A549 (cell line): ENCODE results near the gene ST8SIA5. TPM values are rescaled to one million over a fixed set of nuclear protein-coding genes. Genes with fewer than 3 reads are reported as not detected.

ENCODE experiments used
- ATAC-seq, 2 experiments: fragments of 200-7000 bp in 1 of 2; fragments of >200 bp in 1 of 2; cut with Nextera tagmentation in 1 of 2; cut with Tn5 transposase in 1 of 2; 3 replicates each; pipeline versions ENCODE4 v1.8.0 to v1.9.1; 2018 to 2020; ENCODE audit warnings: mild to moderate bottlenecking in 1 of 2, moderate library complexity in 1 of 2
- CTCF ChIA-PET: fragments of 300-600 bp; sonication (Branson Sonifier 250); formaldehyde crosslinking; extraction: SDS; loops from one replicate; lab custom pipeline; 2021; ENCODE audit warnings: antibody characterized with exemption, inconsistent platforms; lab: Yijun Ruan, JAX
- POLR2A ChIA-PET: fragments of 350-600 bp; formaldehyde crosslinking; extraction: SDS; loops from one replicate; lab custom pipeline; 2021; ENCODE audit warnings: antibody characterized with exemption, inconsistent platforms; lab: Yijun Ruan, JAX
- DNase-seq, 2 experiments: peaks; one replicate each; pipeline versions ENCODE4 v3.0.0 to v3.0.0-alpha.2; 2011 to 2016; ENCODE audit warnings: low read depth in 1 of 2, low spot score in 1 of 2
- FAIRE-seq: peaks from 2 replicates; lab custom pipeline; 2011; peaks lifted over from hg19 to GRCh38; lab: Jason Lieb, UNC
- H3K27ac ChIP-seq, 2 experiments: fragments of >200 bp; sonication (Bioruptor Twin); formaldehyde crosslinking; 3 replicates each; pipeline ENCODE4 v1.5.1; 2016 to 2017
- H3K4me1 ChIP-seq: fragments of >200 bp; sonication (Bioruptor Twin); formaldehyde crosslinking; 3 replicates; pipeline ENCODE4 v1.6.1; 2016
- H3K4me2 ChIP-seq: fragments of >200 bp; sonication (Bioruptor Twin); formaldehyde crosslinking; 3 replicates; pipeline ENCODE4 v1.6.1; 2016
- H3K4me3 ChIP-seq: fragments of >200 bp; sonication (Bioruptor Twin); formaldehyde crosslinking; 3 replicates; pipeline ENCODE4 v1.5.1; 2016
- H3K9me3 ChIP-seq: fragments of >200 bp; sonication (Bioruptor Twin); formaldehyde crosslinking; 3 replicates; pipeline ENCODE4 v1.6.1; 2016
- CEBPB ChIP-seq, 2 experiments: fragments of >200 bp in 1 of 2; sonication (Bioruptor Twin) in 1 of 2; formaldehyde crosslinking in 1 of 2; IDR thresholded peaks; 2 replicates each; pipeline ENCODE4 v1.6.1; 2012 to 2016
- CHD2 ChIP-seq: fragments of 150-350 bp; IDR thresholded peaks from 2 replicates; pipeline ENCODE4 v1.6.1; 2014; ENCODE audit warnings: low read length; ENCODE audit not compliant: partially characterized antibody
- CHD4 ChIP-seq: fragments of 200-600 bp; sonication (generic); IDR thresholded peaks from 2 replicates; pipeline ENCODE4 v1.6.1; 2016; ENCODE audit warnings: antibody characterized with exemption, mild to moderate bottlenecking, borderline replicate concordance
- EP300 ChIP-seq, 2 experiments: fragments of >200 bp; sonication (Bioruptor Twin); formaldehyde crosslinking; IDR thresholded peaks; 2 replicates in 1 of 2; 3 replicates in 1 of 2; pipeline ENCODE4 v1.6.1; 2016 to 2017
- FOSL2 ChIP-seq, 2 experiments: fragments of 450-650 bp in 1 of 2; fragments of >200 bp in 1 of 2; sonication (Bioruptor Twin) in 1 of 2; formaldehyde crosslinking; IDR thresholded peaks; 2 replicates each; pipeline versions ENCODE4 v1.5.0 to v1.6.1; 2016 to 2020; ENCODE audit warnings: mild to moderate bottlenecking in 1 of 2, moderate library complexity in 1 of 2
- FOXS1 ChIP-seq: fragments of 250-450 bp; sonication (Bioruptor Pico); IDR thresholded peaks from 2 replicates; pipeline ENCODE4 v1.5.0; 2020; ENCODE audit warnings: mild to moderate bottlenecking, moderate library complexity
- HDAC2 ChIP-seq: fragments of 200-600 bp; sonication (generic); IDR thresholded peaks from 2 replicates; pipeline ENCODE4 v1.6.1; 2016
- HOXB13 ChIP-seq: fragments of 250-450 bp; sonication (Bioruptor Pico); IDR thresholded peaks from 2 replicates; pipeline ENCODE4 v1.5.0; 2020; ENCODE audit warnings: low read depth, mild to moderate bottlenecking, moderate library complexity
- JUN ChIP-seq, 2 experiments: fragments of >200 bp; sonication (Bioruptor Twin); formaldehyde crosslinking; IDR thresholded peaks; 2 replicates in 1 of 2; 3 replicates in 1 of 2; pipeline ENCODE4 v1.6.1; 2016 to 2017
- KDM1A ChIP-seq: fragments of 200-600 bp; sonication (generic); IDR thresholded peaks from 2 replicates; pipeline ENCODE4 v1.6.1; 2016; ENCODE audit warnings: low read depth, mild to moderate bottlenecking
- MAFK ChIP-seq: fragments of 450-650 bp; IDR thresholded peaks from 2 replicates; pipeline ENCODE4 v1.6.1; 2014; ENCODE audit not compliant: partially characterized antibody
- MAZ ChIP-seq: fragments of 150-350 bp; IDR thresholded peaks from 2 replicates; pipeline ENCODE4 v1.6.1; 2014; ENCODE audit warnings: antibody characterized with exemption, low read depth, low read length, borderline replicate concordance
- POLR2AphosphoS2 ChIP-seq: conservative IDR thresholded peaks from 2 replicates; pipeline ENCODE4 v1.6.1; 2012; ENCODE audit warnings: low read length, improper control_type of control experiment, inconsistent platforms
- RARB ChIP-seq: fragments of 250-450 bp; sonication (Bioruptor Pico); IDR thresholded peaks from 2 replicates; pipeline ENCODE4 v1.8.0; 2021; ENCODE audit warnings: mild to moderate bottlenecking, moderate library complexity
- RFX5 ChIP-seq: fragments of 450-650 bp; IDR thresholded peaks from 2 replicates; pipeline ENCODE4 v1.7.1; 2014; ENCODE audit warnings: antibody characterized with exemption, mild to moderate bottlenecking, moderate library complexity
- RNF2 ChIP-seq: fragments of 200-600 bp; sonication (generic); IDR thresholded peaks from 2 replicates; pipeline ENCODE4 v1.6.1; 2016; ENCODE audit warnings: low read depth, mild to moderate bottlenecking, antibody characterized with exemption, moderate library complexity, borderline replicate concordance
- SMC3 ChIP-seq: fragments of >200 bp; sonication (Bioruptor Twin); formaldehyde crosslinking; IDR thresholded peaks from 3 replicates; pipeline ENCODE4 v1.6.1; 2018; ENCODE audit warnings: inconsistent platforms
- SREBF2 ChIP-seq: fragments of 450-650 bp; IDR thresholded peaks from 2 replicates; pipeline ENCODE4 v1.6.1; 2014; ENCODE audit warnings: mild to moderate bottlenecking, moderate library complexity
- TFCP2L1 ChIP-seq: fragments of 250-450 bp; sonication (Bioruptor Pico); IDR thresholded peaks from 2 replicates; pipeline ENCODE4 v1.5.0; 2021; ENCODE audit warnings: mild to moderate bottlenecking
- TP53 ChIP-seq: fragments of 250-450 bp; sonication (Bioruptor Pico); IDR thresholded peaks from 2 replicates; pipeline ENCODE4 v1.5.0; 2021; ENCODE audit warnings: mild to moderate bottlenecking, moderate library complexity
- ZC3H11A ChIP-seq: fragments of 450-650 bp; IDR thresholded peaks from 2 replicates; pipeline ENCODE4 v1.6.1; 2014; ENCODE audit warnings: antibody characterized with exemption, mild to moderate bottlenecking
- ZFP36 ChIP-seq: fragments of 450-650 bp; IDR thresholded peaks from 2 replicates; pipeline ENCODE4 v1.6.1; 2014; ENCODE audit warnings: borderline replicate concordance; ENCODE audit not compliant: partially characterized antibody
- ZNF302 ChIP-seq: fragments of 250-450 bp; sonication (Bioruptor Pico); IDR thresholded peaks from 2 replicates; pipeline ENCODE4 v1.9.0; 2021; ENCODE audit warnings: inconsistent platforms, mild to moderate bottlenecking, moderate library complexity
- WGBS: methylation state at CpG from one replicate; pipeline ENCODE4 v1.1.6; 2017; ENCODE audit errors: missing lambda C conversion rate; 5-methylcytosine and 5-hydroxymethylcytosine counted together
- polyA plus RNA-seq, 4 experiments: library from polyadenylated mRNA; depleted of rRNA in 3 of 4; stranded (reverse); fragments of >200 nt; fragmentation: RNase III in 1 of 4; extraction: RNeasy Plus Mini Kit Qiagen cat#74134 plus additional on column Dnase treatment in 1 of 4; gene quantifications; 2 replicates in 3 of 4; 3 replicates in 1 of 4; pipeline ENCODE4 v1.2.3, GENCODE V29; 2011 to 2017
- TF ChIP-seq, protein P1 (sequence below): fragments of >200 bp; sonication (Bioruptor Twin); formaldehyde crosslinking; IDR thresholded peaks from 3 replicates; pipeline ENCODE4 v1.5.1; 2016
- TF ChIP-seq, protein P2 (sequence below): IDR thresholded peaks from 2 replicates; pipeline ENCODE4 v1.6.1; 2012
- TF ChIP-seq, protein P3 (sequence below): fragments of >200 bp; sonication (Bioruptor Twin); formaldehyde crosslinking; IDR thresholded peaks from 3 replicates; pipeline ENCODE4 v1.6.1; 2016

The ST8SIA5 gene
- polyA plus RNA-seq, 2 of the 4 experiments (the other 2 are of a cell fraction) = not detected

- Histone ChIP-seq H3K27ac (no peak overlapping the region), H3K4me3 (no peak overlapping the region), H3K9me3 (no peaks in the 10 kb centered on the region), H3K4me2 (no peak overlapping the region), H3K4me1 (no peaks in the 10 kb centered on the region)
- WGBS = 38% methylated on average over 2 of the region's 2 CpGs
- ChIA-PET CTCF (no interaction called here), POLR2A (no interaction called here)
- FAIRE-seq = no peak
- ATAC-seq = no peak
- DNase-seq = no peak
- TF ChIP-seq, protein P1, sequence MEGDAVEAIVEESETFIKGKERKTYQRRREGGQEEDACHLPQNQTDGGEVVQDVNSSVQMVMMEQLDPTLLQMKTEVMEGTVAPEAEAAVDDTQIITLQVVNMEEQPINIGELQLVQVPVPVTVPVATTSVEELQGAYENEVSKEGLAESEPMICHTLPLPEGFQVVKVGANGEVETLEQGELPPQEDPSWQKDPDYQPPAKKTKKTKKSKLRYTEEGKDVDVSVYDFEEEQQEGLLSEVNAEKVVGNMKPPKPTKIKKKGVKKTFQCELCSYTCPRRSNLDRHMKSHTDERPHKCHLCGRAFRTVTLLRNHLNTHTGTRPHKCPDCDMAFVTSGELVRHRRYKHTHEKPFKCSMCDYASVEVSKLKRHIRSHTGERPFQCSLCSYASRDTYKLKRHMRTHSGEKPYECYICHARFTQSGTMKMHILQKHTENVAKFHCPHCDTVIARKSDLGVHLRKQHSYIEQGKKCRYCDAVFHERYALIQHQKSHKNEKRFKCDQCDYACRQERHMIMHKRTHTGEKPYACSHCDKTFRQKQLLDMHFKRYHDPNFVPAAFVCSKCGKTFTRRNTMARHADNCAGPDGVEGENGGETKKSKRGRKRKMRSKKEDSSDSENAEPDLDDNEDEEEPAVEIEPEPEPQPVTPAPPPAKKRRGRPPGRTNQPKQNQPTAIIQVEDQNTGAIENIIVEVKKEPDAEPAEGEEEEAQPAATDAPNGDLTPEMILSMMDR = no peak
- no peak for TF ChIP-seq TP53 (CRISPR knock-in tag)
- no peak for TF ChIP-seq TFCP2L1 (CRISPR knock-in tag)
- TF ChIP-seq, protein P2, sequence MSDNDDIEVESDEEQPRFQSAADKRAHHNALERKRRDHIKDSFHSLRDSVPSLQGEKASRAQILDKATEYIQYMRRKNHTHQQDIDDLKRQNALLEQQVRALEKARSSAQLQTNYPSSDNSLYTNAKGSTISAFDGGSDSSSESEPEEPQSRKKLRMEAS = no peak
- TF ChIP-seq SMC3 = no peak
- no peak for TF ChIP-seq ZNF302 (CRISPR knock-in tag)
- TF ChIP-seq KDM1A = no peak
- TF ChIP-seq JUN (IDR thresholded peaks at IDR 0.05) = no peak
- TF ChIP-seq HOXB13 (CRISPR knock-in tag) = no peak
- no peak for TF ChIP-seq RNF2
These were observed 8.4 kb downstream of the ST8SIA5 start for GRCh38 chr18:46748466-46748865.

DNA sequence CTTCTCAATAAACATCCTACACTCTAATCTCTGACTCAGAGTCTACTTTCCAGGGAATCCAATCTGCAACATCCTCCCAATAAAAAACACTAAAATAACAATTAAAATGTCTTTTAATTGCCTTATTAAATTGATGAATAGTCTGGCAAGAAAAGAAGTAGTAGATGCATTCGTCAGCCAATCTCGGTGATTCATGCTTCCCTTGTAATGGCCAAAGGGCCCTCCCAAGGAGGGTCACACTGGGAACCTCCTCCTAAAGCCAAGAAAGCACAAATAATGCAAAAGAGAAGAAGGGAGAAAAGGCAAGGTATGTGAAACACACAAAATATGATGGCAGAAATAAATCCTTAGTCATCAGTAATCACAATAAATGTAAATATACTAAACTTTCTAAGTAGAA, 16.8 kb downstream of the ST8SIA5 start:
- no peak for FAIRE-seq
- no peak for DNase-seq
- WGBS = 18% methylated on average over 2 of the region's 2 CpGs
- CTCF ChIA-PET = no interaction called here
- POLR2A ChIA-PET = no interaction called here
- H3K9me3 ChIP-seq = 0 out of 3 replicates have a peak, but pooled peaks cover 2% of the 10 kb centered on the region
- no peaks in the 10 kb centered on the region for H3K4me1 ChIP-seq
- H3K4me2 ChIP-seq = no peak overlapping the region
- no peak for ATAC-seq
- no peak overlapping the region for H3K4me3 ChIP-seq
- no peak overlapping the region for H3K27ac ChIP-seq
- TF ChIP-seq CEBPB (IDR thresholded peaks at IDR 0.05) (no peak), TFCP2L1 (CRISPR knock-in tag) (no peak), MAFK (peak; percentile 27)
- TF ChIP-seq, protein P3, sequence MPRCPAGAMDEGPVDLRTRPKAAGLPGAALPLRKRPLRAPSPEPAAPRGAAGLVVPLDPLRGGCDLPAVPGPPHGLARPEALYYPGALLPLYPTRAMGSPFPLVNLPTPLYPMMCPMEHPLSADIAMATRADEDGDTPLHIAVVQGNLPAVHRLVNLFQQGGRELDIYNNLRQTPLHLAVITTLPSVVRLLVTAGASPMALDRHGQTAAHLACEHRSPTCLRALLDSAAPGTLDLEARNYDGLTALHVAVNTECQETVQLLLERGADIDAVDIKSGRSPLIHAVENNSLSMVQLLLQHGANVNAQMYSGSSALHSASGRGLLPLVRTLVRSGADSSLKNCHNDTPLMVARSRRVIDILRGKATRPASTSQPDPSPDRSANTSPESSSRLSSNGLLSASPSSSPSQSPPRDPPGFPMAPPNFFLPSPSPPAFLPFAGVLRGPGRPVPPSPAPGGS = no peak

GRCh38 chr18:46738491-46738890, 18.4 kb downstream of the ST8SIA5 start:
- DNase-seq (no peak), FAIRE-seq (no peak)

DNA sequence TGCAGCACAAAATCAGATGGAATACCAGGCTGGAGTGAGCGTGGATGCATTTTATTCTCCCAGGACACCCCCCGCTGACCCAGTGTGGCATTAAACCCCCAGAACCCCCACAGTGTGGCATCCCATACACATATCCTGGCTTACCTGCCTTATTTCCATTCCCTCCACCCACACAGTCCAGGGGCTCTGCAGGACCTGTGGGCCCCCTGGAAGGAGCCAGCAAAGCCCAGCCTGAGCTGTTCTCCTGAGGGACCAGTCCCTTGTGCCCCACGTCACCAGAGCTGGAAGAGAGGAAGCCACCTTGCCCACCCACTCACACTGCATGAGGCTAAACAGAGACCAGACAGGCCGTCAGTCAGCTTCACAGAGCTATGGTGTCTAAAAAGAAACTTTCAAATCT, 20.1 kb downstream of the ST8SIA5 start:
- CTCF ChIA-PET = no interaction called here
- no peaks in the 10 kb centered on the region for H3K4me1 ChIP-seq
- WGBS = 29% methylated on average over 4 of the region's 4 CpGs
- TF ChIP-seq ZNF302 (CRISPR knock-in tag) (no peak), HDAC2 (no peak), ZFP36 (no peak)
- TF ChIP-seq, all 56 proteins: peak for 0
- Histone ChIP-seq H3K4me3 (no peak overlapping the region), H3K4me2 (no peak overlapping the region), H3K27ac (no peak overlapping the region), H3K9me3 (0 out of 3 replicates have a peak, but pooled peaks cover 2% of the 10 kb centered on the region)
- POLR2A ChIA-PET = no interaction called here
- FAIRE-seq (no peak), DNase-seq (no peak), ATAC-seq (no peak)

More at GRCh38 chr18:46738491-46738890, 18.4 kb downstream of the ST8SIA5 start:
- ChIA-PET CTCF (no interaction called here), POLR2A (no interaction called here)
- no peaks in the 10 kb centered on the region for H3K4me1 ChIP-seq
- ATAC-seq = no peak
- no peak overlapping the region for H3K4me3 ChIP-seq
- 7% methylated on average over 6 of the region's 7 CpGs for WGBS
- H3K4me2 ChIP-seq = no peak overlapping the region
- TF ChIP-seq RFX5 (no peak), POLR2AphosphoS2 (no peak), TP53 (CRISPR knock-in tag) (no peak), FOSL2 (IDR thresholded peaks at IDR 0.05) (no peak), FOSL2 (CRISPR knock-in tag; IDR thresholded peaks at IDR 0.05) (no peak), FOXS1 (CRISPR knock-in tag) (no peak), EP300 (IDR thresholded peaks at IDR 0.05) (no peak), SREBF2 (no peak), ZC3H11A (no peak), RARB (no peak), JUN (IDR thresholded peaks at IDR 0.05) (no peak), MAZ (no peak), CHD4 (no peak), CHD2 (no peak)
- H3K27ac ChIP-seq = no peak overlapping the region
- 0 out of 3 replicates have a peak, but pooled peaks cover 2% of the 10 kb centered on the region for H3K9me3 ChIP-seq
